Suprapubic skin (tissue), 4 donors: Measurements from ENCODE around the gene ZNF398. TPM values are rescaled to one million over a fixed set of nuclear protein-coding genes. Genes with fewer than 3 reads are reported as not detected.

ENCODE experiments used
- DNase-seq, 2 donors: peaks; one replicate each; pipeline ENCODE4 v3.0.0-alpha.2; 2019; ENCODE audit warnings: low spot score in 2 of 2
- H3K27ac ChIP-seq: fragments of 200-600 bp; sonication (generic); one replicate; pipeline ENCODE4 v1.5.1; 2019
- H3K27me3 ChIP-seq: fragments of 200-600 bp; sonication (generic); one replicate; pipeline ENCODE4 v1.5.1; 2019
- H3K36me3 ChIP-seq: fragments of 200-600 bp; sonication (generic); one replicate; pipeline ENCODE4 v1.5.1; 2019
- H3K4me1 ChIP-seq: fragments of 200-600 bp; sonication (generic); one replicate; pipeline ENCODE4 v1.5.1; 2019
- H3K4me3 ChIP-seq: fragments of 200-600 bp; sonication (generic); one replicate; pipeline ENCODE4 v1.5.1; 2019; ENCODE audit warnings: mild to moderate bottlenecking
- H3K9me3 ChIP-seq: fragments of 200-600 bp; sonication (generic); one replicate; pipeline ENCODE4 v1.5.1; 2019
- CTCF ChIP-seq, 2 donors: fragments of 200-600 bp in 1 of 2; fragments of 450-650 bp in 1 of 2; sonication (generic) in 1 of 2; IDR thresholded peaks; one replicate each; pipeline ENCODE4 v1.5.1; 2016 to 2019; ENCODE audit warnings: antibody characterized with exemption in 2 of 2, mild to moderate bottlenecking in 1 of 2, moderate library complexity in 1 of 2
- EP300 ChIP-seq: sonication (generic); formaldehyde crosslinking; IDR thresholded peaks from one replicate; pipeline ENCODE4 v1.6.1; 2017; ENCODE audit warnings: antibody characterized with exemption
- POLR2A ChIP-seq, 2 donors: fragments of 450-650 bp; IDR thresholded peaks; one replicate each; pipeline ENCODE4 v1.6.1; 2017; ENCODE audit warnings: antibody characterized with exemption in 2 of 2, mild to moderate bottlenecking in 2 of 2, moderate library complexity in 2 of 2
- POLR2AphosphoS5 ChIP-seq, 3 donors: sonication (generic); formaldehyde crosslinking; IDR thresholded peaks; one replicate each; pipeline ENCODE4 v1.6.1; 2017; ENCODE audit warnings: antibody characterized with exemption in 3 of 3
- WGBS: methylation state at CpG from one replicate; pipeline ENCODE4 v1.1.5; 2018; 5-methylcytosine and 5-hydroxymethylcytosine counted together
- total RNA-seq, 4 donors: library from RNA; depleted of rRNA; stranded (reverse); fragments of >200 nt; gene quantifications; one replicate each; pipeline ENCODE4 v1.1.0, GENCODE V29; 2016

The ZNF398 gene
- total RNA-seq, 4 donors from 2014 or later = 25.7 to 50.4 (median 33.9) TPM

- H3K9me3 ChIP-seq = no peaks in the 10 kb centered on the region
- peaks cover 25% of the 10 kb centered on the region for H3K36me3 ChIP-seq
- peaks cover 38% of the 10 kb centered on the region for H3K4me1 ChIP-seq
- H3K27me3 ChIP-seq = no peaks in the 10 kb centered on the region
- no peak overlapping the region for H3K27ac ChIP-seq
- DNase-seq = no peak
- 72% methylated on average over 2 of the region's 2 CpGs for WGBS
- H3K4me3 ChIP-seq = no peak overlapping the region
- TF ChIP-seq EP300 = no peak
- TF ChIP-seq POLR2A (IDR thresholded peaks at IDR 0.05) = no peak
- no peak for TF ChIP-seq CTCF (IDR thresholded peaks at IDR 0.05)
- no peak for TF ChIP-seq POLR2AphosphoS5 (IDR thresholded peaks at IDR 0.05)
Measured at GRCh38 chr7:149153346-149153745, 6.1 kb downstream of the ZNF398 start.

- no peak for DNase-seq
- Histone ChIP-seq H3K9me3 (no peaks in the 10 kb centered on the region), H3K36me3 (peaks cover 26% of the 10 kb centered on the region), H3K27ac (no peak overlapping the region), H3K4me1 (peaks cover 31% of the 10 kb centered on the region), H3K27me3 (no peaks in the 10 kb centered on the region), H3K4me3 (no peak overlapping the region)
- TF ChIP-seq EP300 (no peak), POLR2A (IDR thresholded peaks at IDR 0.05) (no peak), CTCF (IDR thresholded peaks at IDR 0.05) (no peak), POLR2AphosphoS5 (IDR thresholded peaks at IDR 0.05) (no peak)
- 68% methylated on average over 11 of the region's 11 CpGs for WGBS
Measured at GRCh38 chr7:149154056-149154455, 6.8 kb downstream of the ZNF398 start.

- DNase-seq = no peak
- H3K27me3 ChIP-seq = no peaks in the 10 kb centered on the region
- H3K4me1 ChIP-seq = peaks cover 14% of the 10 kb centered on the region
- no peak for TF ChIP-seq CTCF (IDR thresholded peaks at IDR 0.05)
- no peak overlapping the region for H3K4me3 ChIP-seq
- 81% methylated on average over 6 of the region's 6 CpGs for WGBS
- H3K27ac ChIP-seq = no peak overlapping the region
- no peaks in the 10 kb centered on the region for H3K9me3 ChIP-seq
- H3K36me3 ChIP-seq = peaks cover 34% of the 10 kb centered on the region
Measured at GRCh38 chr7:149156898-149157297, 9.6 kb downstream of the ZNF398 start.

- H3K9me3 ChIP-seq = no peaks in the 10 kb centered on the region
- no peak overlapping the region for H3K4me3 ChIP-seq
- H3K27me3 ChIP-seq = no peaks in the 10 kb centered on the region
- H3K4me1 ChIP-seq = no peaks in the 10 kb centered on the region
- TF ChIP-seq POLR2A (IDR thresholded peaks at IDR 0.05) = no peak
- TF ChIP-seq CTCF (IDR thresholded peaks at IDR 0.05) = no peak
- TF ChIP-seq POLR2AphosphoS5 (IDR thresholded peaks at IDR 0.05) = no peak
- TF ChIP-seq EP300 = no peak
- H3K36me3 ChIP-seq = peaks cover 52% of the 10 kb centered on the region
- WGBS = 84% methylated on average over 5 of the region's 5 CpGs
- H3K27ac ChIP-seq = no peak overlapping the region
- no peak for DNase-seq
Measured at GRCh38 chr7:149161241-149161848, 14.1 kb downstream of the ZNF398 start.

- no peak overlapping the region for H3K27ac ChIP-seq
- H3K36me3 ChIP-seq = peaks cover 71% of the 10 kb centered on the region
- no peaks in the 10 kb centered on the region for H3K4me1 ChIP-seq
- H3K27me3 ChIP-seq = no peaks in the 10 kb centered on the region
- no peak for DNase-seq
- no peak for TF ChIP-seq POLR2AphosphoS5 (IDR thresholded peaks at IDR 0.05)
- TF ChIP-seq POLR2A (IDR thresholded peaks at IDR 0.05) = no peak
- no peak for TF ChIP-seq CTCF (IDR thresholded peaks at IDR 0.05)
- TF ChIP-seq EP300 = no peak
- H3K4me3 ChIP-seq = no peak overlapping the region
- WGBS = 81% methylated on average over 1 of the region's 1 CpG
- no peaks in the 10 kb centered on the region for H3K9me3 ChIP-seq
Measured at GRCh38 chr7:149166142-149166541, 18.9 kb downstream of the ZNF398 start.
